Brain microvascular endothelial cell (primary cell): ENCODE results near the gene ZNF771.

Experiments used
- DNase-seq: peaks from one replicate; pipeline ENCODE4 v3.0.0-alpha.2; 2020
- H3K27ac ChIP-seq: fragments of 250-450 bp; sonication (Bioruptor Pico); 2 replicates; pipeline ENCODE4 v1.5.1; 2020; ENCODE audit warnings: mild to moderate bottlenecking, moderate library complexity
- H3K27me3 ChIP-seq: fragments of 250-450 bp; sonication (Bioruptor Pico); replicated peaks from 2 replicates; pipeline ENCODE4 v1.5.1; 2020; ENCODE audit warnings: mild to moderate bottlenecking
- H3K36me3 ChIP-seq: fragments of 250-450 bp; sonication (Bioruptor Pico); replicated peaks from 2 replicates; pipeline ENCODE4 v1.5.1; 2020; ENCODE audit warnings: mild to moderate bottlenecking
- H3K4me3 ChIP-seq: 2 replicates; pipeline ENCODE4 v1.5.1; 2011; ENCODE audit warnings: low read depth, mild to moderate bottlenecking, control low read depth, low read length, moderate library complexity
- CTCF ChIP-seq: IDR thresholded peaks from 2 replicates; pipeline ENCODE4 v1.5.1; 2011; ENCODE audit warnings: low read depth, mild to moderate bottlenecking, moderate library complexity, low read length, control low read depth, inconsistent platforms; ENCODE audit errors: missing control alignments
- in situ Hi-C: cut with HindIII; loops from 2 replicates; pipeline ENCODE4 v1.10.0; 2017; ENCODE audit warnings: low sequenced_read_pairs, low pct_ligation_motif_present

Gene ZNF771

GRCh38 chr16:30407102-30407803 lies at the start of gene ZNF771:
Gene ZNF771 (plus strand): TSS chr16:30407606. CDS start chr16:30408054, 448 bp downstream.
- Histone ChIP-seq H3K27ac (peak within 1 kb of the TSS; percentile 57), H3K4me3 (peak within 1 kb of the TSS; percentile 71), H3K36me3 (peaks cover 5% of the 10 kb centered on the region), H3K27me3 (no peaks in the 10 kb centered on the region)
- DNase-seq, result peak; percentile 74
- TF ChIP-seq CTCF, result no peak
- in situ Hi-C loops, result no loop called here

- H3K27me3 ChIP-seq, result no peaks in the 10 kb centered on the region
These were observed 49.5 kb upstream of the ZNF771 start for GRCh38 chr16:30357715-30358576.

GRCh38 chr16:30358577-30358936 lies 48.8 kb upstream of the ZNF771 start:
- no peak overlapping the region for H3K27ac ChIP-seq

More at GRCh38 chr16:30357715-30358576, 49.5 kb upstream of the ZNF771 start:
- Histone ChIP-seq H3K36me3 (peaks cover 45% of the 10 kb centered on the region), H3K27ac (no peak overlapping the region), H3K4me3 (no peak overlapping the region)
- in situ Hi-C loops, result no loop called here
- DNase-seq, result no peak
- no peak for TF ChIP-seq CTCF

GRCh38 chr16:30358990-30359870 lies 48.2 kb upstream of the ZNF771 start:
- in situ Hi-C loops, result no loop called here
- no peak overlapping the region for H3K27ac ChIP-seq
- H3K27me3 ChIP-seq, result no peaks in the 10 kb centered on the region
- no peak overlapping the region for H3K4me3 ChIP-seq
- no peak for TF ChIP-seq CTCF
- H3K36me3 ChIP-seq, result peaks cover 40% of the 10 kb centered on the region
- no peak for DNase-seq

More at GRCh38 chr16:30358577-30358936, 48.8 kb upstream of the ZNF771 start:
- in situ Hi-C loops, result no loop called here
- Histone ChIP-seq H3K27me3 (no peaks in the 10 kb centered on the region), H3K36me3 (peaks cover 43% of the 10 kb centered on the region), H3K4me3 (no peak overlapping the region)
- no peak for TF ChIP-seq CTCF
- DNase-seq, result no peak

GRCh38 chr16:30359871-30360170 lies 47.6 kb upstream of the ZNF771 start:
- peaks cover 44% of the 10 kb centered on the region for H3K36me3 ChIP-seq
- no peak overlapping the region for H3K4me3 ChIP-seq
- no peak for TF ChIP-seq CTCF
- no peaks in the 10 kb centered on the region for H3K27me3 ChIP-seq
- H3K27ac ChIP-seq, result no peak overlapping the region
- in situ Hi-C loops, result no loop called here
- no peak for DNase-seq
